ENCODE results near the gene NOCT. TPM values are rescaled to one million over a fixed set of nuclear protein-coding genes. Genes with fewer than 3 reads are reported as not detected.

NOCT gene
- total and polyA plus RNA-seq, 2 experiments from 2014 or later: 16.0 to 76.6 TPM

- Mint-ChIP-seq H3K4me1 (peaks cover 12% of the 10 kb centered on the region), H3K4me3 (no peak overlapping the region), H3K27ac (no peak overlapping the region), H3K36me3 (ENCODE audit: low read depth) (no peaks in the 10 kb centered on the region), H3K9me3 (no peaks in the 10 kb centered on the region), H3K27me3 (ENCODE audit: insufficient read depth, low read depth, poor library complexity) (peaks cover 2% of the 10 kb centered on the region)
- no peaks in the 10 kb centered on the region for H3K36me3 ChIP-seq (ENCODE audit: insufficient read depth)
- DNase-seq (ENCODE audit: low spot score): no peak
- peaks cover 8% of the 10 kb centered on the region for H3K4me1 ChIP-seq (ENCODE audit: insufficient read depth)
- H2AFZ ChIP-seq: no peak overlapping the region
- H3F3A ChIP-seq (replicated peaks; ENCODE audit: low read depth): no peaks in the 10 kb centered on the region
- no peaks in the 10 kb centered on the region for H3K79me2 ChIP-seq (replicated peaks; ENCODE audit: insufficient read depth)
- H3K4me2 ChIP-seq: no peak overlapping the region
- H3K4me3 ChIP-seq: no peak overlapping the region
- H4K20me1 ChIP-seq (replicated peaks; ENCODE audit: insufficient read depth): no peaks in the 10 kb centered on the region
- no peak for ATAC-seq
- no peak for TF ChIP-seq ZNF114 (CRISPR knock-in tag; IDR thresholded peaks at IDR 0.05)
- no peak for TF ChIP-seq EZH2 (IDR thresholded peaks at IDR 0.05; ENCODE audit: low read depth, unreplicated experiment)
- no peak for TF ChIP-seq JUNB (IDR thresholded peaks at IDR 0.05; ENCODE audit: unreplicated experiment)
- no peak for TF ChIP-seq POLR2AphosphoS5 (IDR thresholded peaks at IDR 0.05; ENCODE audit: low read depth)
- no peak for TF ChIP-seq CREB1 (CRISPR knock-in tag; IDR thresholded peaks at IDR 0.05; ENCODE audit: low read depth)
- no peak for TF ChIP-seq NANOG (IDR thresholded peaks at IDR 0.05; ENCODE audit: borderline replicate concordance)
- TF ChIP-seq, protein P1, sequence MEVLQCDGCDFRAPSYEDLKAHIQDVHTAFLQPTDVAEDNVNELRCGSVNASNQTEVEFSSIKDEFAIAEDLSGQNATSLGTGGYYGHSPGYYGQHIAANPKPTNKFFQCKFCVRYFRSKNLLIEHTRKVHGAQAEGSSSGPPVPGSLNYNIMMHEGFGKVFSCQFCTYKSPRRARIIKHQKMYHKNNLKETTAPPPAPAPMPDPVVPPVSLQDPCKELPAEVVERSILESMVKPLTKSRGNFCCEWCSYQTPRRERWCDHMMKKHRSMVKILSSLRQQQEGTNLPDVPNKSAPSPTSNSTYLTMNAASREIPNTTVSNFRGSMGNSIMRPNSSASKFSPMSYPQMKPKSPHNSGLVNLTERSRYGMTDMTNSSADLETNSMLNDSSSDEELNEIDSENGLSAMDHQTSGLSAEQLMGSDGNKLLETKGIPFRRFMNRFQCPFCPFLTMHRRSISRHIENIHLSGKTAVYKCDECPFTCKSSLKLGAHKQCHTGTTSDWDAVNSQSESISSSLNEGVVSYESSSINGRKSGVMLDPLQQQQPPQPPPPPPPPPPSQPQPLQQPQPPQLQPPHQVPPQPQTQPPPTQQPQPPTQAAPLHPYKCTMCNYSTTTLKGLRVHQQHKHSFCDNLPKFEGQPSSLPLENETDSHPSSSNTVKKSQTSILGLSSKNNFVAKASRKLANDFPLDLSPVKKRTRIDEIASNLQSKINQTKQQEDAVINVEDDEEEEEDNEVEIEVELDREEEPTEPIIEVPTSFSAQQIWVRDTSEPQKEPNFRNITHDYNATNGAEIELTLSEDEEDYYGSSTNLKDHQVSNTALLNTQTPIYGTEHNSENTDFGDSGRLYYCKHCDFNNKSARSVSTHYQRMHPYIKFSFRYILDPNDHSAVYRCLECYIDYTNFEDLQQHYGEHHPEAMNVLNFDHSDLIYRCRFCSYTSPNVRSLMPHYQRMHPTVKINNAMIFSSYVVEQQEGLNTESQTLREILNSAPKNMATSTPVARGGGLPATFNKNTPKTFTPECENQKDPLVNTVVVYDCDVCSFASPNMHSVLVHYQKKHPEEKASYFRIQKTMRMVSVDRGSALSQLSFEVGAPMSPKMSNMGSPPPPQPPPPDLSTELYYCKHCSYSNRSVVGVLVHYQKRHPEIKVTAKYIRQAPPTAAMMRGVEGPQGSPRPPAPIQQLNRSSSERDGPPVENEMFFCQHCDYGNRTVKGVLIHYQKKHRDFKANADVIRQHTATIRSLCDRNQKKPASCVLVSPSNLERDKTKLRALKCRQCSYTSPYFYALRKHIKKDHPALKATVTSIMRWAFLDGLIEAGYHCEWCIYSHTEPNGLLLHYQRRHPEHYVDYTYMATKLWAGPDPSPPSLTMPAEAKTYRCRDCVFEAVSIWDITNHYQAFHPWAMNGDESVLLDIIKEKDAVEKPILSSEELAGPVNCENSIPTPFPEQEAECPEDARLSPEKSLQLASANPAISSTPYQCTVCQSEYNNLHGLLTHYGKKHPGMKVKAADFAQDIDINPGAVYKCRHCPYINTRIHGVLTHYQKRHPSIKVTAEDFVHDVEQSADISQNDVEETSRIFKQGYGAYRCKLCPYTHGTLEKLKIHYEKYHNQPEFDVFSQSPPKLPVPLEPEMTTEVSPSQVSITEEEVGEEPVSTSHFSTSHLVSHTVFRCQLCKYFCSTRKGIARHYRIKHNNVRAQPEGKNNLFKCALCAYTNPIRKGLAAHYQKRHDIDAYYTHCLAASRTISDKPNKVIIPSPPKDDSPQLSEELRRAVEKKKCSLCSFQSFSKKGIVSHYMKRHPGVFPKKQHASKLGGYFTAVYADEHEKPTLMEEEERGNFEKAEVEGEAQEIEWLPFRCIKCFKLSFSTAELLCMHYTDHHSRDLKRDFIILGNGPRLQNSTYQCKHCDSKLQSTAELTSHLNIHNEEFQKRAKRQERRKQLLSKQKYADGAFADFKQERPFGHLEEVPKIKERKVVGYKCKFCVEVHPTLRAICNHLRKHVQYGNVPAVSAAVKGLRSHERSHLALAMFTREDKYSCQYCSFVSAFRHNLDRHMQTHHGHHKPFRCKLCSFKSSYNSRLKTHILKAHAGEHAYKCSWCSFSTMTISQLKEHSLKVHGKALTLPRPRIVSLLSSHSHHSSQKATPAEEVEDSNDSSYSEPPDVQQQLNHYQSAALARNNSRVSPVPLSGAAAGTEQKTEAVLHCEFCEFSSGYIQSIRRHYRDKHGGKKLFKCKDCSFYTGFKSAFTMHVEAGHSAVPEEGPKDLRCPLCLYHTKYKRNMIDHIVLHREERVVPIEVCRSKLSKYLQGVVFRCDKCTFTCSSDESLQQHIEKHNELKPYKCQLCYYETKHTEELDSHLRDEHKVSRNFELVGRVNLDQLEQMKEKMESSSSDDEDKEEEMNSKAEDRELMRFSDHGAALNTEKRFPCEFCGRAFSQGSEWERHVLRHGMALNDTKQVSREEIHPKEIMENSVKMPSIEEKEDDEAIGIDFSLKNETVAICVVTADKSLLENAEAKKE (CRISPR knock-in tag; IDR thresholded peaks at IDR 0.05): no peak
- TF ChIP-seq, protein P2, sequence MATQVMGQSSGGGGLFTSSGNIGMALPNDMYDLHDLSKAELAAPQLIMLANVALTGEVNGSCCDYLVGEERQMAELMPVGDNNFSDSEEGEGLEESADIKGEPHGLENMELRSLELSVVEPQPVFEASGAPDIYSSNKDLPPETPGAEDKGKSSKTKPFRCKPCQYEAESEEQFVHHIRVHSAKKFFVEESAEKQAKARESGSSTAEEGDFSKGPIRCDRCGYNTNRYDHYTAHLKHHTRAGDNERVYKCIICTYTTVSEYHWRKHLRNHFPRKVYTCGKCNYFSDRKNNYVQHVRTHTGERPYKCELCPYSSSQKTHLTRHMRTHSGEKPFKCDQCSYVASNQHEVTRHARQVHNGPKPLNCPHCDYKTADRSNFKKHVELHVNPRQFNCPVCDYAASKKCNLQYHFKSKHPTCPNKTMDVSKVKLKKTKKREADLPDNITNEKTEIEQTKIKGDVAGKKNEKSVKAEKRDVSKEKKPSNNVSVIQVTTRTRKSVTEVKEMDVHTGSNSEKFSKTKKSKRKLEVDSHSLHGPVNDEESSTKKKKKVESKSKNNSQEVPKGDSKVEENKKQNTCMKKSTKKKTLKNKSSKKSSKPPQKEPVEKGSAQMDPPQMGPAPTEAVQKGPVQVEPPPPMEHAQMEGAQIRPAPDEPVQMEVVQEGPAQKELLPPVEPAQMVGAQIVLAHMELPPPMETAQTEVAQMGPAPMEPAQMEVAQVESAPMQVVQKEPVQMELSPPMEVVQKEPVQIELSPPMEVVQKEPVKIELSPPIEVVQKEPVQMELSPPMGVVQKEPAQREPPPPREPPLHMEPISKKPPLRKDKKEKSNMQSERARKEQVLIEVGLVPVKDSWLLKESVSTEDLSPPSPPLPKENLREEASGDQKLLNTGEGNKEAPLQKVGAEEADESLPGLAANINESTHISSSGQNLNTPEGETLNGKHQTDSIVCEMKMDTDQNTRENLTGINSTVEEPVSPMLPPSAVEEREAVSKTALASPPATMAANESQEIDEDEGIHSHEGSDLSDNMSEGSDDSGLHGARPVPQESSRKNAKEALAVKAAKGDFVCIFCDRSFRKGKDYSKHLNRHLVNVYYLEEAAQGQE (IDR thresholded peaks at IDR 0.05; ENCODE audit: unreplicated experiment): no peak
- TF ChIP-seq, protein P3, sequence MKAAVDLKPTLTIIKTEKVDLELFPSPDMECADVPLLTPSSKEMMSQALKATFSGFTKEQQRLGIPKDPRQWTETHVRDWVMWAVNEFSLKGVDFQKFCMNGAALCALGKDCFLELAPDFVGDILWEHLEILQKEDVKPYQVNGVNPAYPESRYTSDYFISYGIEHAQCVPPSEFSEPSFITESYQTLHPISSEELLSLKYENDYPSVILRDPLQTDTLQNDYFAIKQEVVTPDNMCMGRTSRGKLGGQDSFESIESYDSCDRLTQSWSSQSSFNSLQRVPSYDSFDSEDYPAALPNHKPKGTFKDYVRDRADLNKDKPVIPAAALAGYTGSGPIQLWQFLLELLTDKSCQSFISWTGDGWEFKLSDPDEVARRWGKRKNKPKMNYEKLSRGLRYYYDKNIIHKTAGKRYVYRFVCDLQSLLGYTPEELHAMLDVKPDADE (IDR thresholded peaks at IDR 0.05): no peak
- TF ChIP-seq ZNF331 (CRISPR knock-in tag; IDR thresholded peaks at IDR 0.05; ENCODE audit: low read depth): no peak
- H3K27ac ChIP-seq (ENCODE audit: low read depth): no peak overlapping the region
- no peaks in the 10 kb centered on the region for H3K27me3 ChIP-seq (ENCODE audit: insufficient read depth)
- H3K9me2 ChIP-seq (ENCODE audit: insufficient read depth): no peaks in the 10 kb centered on the region
These were observed 30.9 kb upstream of the NOCT start for GRCh38 chr4:138984647-138985046.
